ENCODE results near the gene SLC38A9.

The SLC38A9 gene

DNA sequence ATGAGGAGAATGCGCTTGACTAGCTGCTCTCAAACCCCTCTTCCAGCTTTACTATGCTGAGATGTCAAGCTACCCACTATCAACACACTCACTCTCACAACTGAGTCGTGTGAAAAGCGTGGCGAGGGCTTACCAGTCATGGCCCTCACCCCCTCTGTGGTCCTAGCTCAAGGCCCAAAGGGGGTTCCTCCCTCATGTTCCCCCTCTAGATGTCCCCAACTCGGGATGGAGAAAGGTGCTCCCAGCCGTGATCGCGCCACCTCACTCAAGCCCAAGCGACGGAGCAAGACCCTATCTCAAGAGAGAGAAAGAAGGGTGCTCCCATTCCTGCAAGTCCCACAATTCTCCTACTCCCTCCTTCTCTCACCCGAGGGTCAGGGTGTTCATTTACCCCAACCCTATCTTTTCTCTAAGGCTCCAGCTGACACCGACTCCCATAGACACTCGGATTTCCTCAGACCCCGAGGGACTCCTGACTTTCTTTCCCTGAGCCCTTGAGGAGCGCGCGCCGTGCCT is 559 bp downstream of the SLC38A9 start:
- Histone ChIP-seq H2AK5ac (ENCODE audit: low read depth, low read length) (no peak overlapping the region), H3K9ac (ENCODE audit: low read depth, low read length, poor library complexity) (peak overlapping the region; percentile 75), H4K91ac (ENCODE audit: low read depth, low read length, poor library complexity) (no peak overlapping the region), H2BK15ac (ENCODE audit: low read length) (no peak overlapping the region), H3K36me3 (replicated peaks in 1 of 2; ENCODE audit: control insufficient read depth in 2 of 2, insufficient read depth in 2 of 2, low read length in 2 of 2) (peaks cover 0 to 9% of the 10 kb centered on the region in 2 donors), H3K4me1 (ENCODE audit: control insufficient read depth in 2 of 2, insufficient read depth in 1 of 2, low read depth in 1 of 2, low read length in 2 of 2) (peaks cover 0 to 5% of the 10 kb centered on the region in 2 donors), H3K4ac (ENCODE audit: low read length) (no peak overlapping the region), H2BK120ac (ENCODE audit: low read depth, low read length) (no peak overlapping the region), H3K14ac (ENCODE audit: low read length) (no peak overlapping the region), H3K18ac (ENCODE audit: low read length) (no peak overlapping the region), H4K8ac (ENCODE audit: low read depth, low read length) (no peak overlapping the region), H2BK12ac (ENCODE audit: low read length) (no peak overlapping the region), H3K27ac (replicated peaks; ENCODE audit: low read length) (no peak overlapping the region), H3K9me3 (replicated peaks in 1 of 2; ENCODE audit: control insufficient read depth in 2 of 2, insufficient read depth in 1 of 2, low read depth in 1 of 2, low read length in 2 of 2) (no peaks in the 10 kb centered on the region), H2AFZ (ENCODE audit: low read length) (peak overlapping the region; percentile 99), H3K4me3 (ENCODE audit: low read length in 2 of 2) (peak overlapping the region; percentile 96 to 98), H2BK5ac (ENCODE audit: low read length) (no peak overlapping the region), H3K79me1 (ENCODE audit: low read depth, low read length) (no peaks in the 10 kb centered on the region), H3K27me3 (ENCODE audit: control insufficient read depth in 3 of 3, insufficient read depth in 3 of 3, low read depth in 1 of 3, low read length in 3 of 3) (peaks cover 0 to 2% (median 0%) of the 10 kb centered on the region in 3 experiments), H3K23ac (ENCODE audit: low read depth, low read length, poor library complexity) (peak overlapping the region; percentile 70), H3K4me2 (ENCODE audit: insufficient read depth, low read length, poor library complexity, severe bottlenecking) (peak overlapping the region; percentile 86)
- WGBS, 2 donors (ENCODE audit: extremely low coverage in 2 of 2, insufficient read length in 2 of 2, insufficient replicate concordance in 1 of 2): no CpG with 5 or more reads among the region's 18 CpGs
- DNase-seq (ENCODE audit: low spot score): no peak

DNA sequence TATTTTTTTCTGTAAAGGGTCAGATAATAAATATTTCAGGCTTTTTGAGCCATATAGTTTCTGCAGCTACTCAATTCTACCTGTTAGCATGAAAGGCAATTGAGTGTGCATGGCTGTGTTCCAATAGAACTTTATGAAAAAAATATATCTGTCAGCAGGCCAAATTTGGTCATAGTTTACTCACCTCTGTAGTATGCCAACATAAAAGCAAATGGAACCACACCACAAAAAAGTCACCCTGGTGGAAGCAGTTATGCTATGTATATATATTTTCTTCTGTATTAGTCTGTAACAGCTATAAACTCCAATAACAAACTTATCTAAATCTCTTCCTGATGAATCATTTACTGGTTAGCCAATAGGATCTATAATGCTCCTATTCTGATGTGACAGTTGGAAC is 3.4 kb downstream of the SLC38A9 start:
- Histone ChIP-seq H3K4me2 (ENCODE audit: insufficient read depth, low read length, poor library complexity, severe bottlenecking) (no peak overlapping the region), H3K18ac (ENCODE audit: low read length) (no peak overlapping the region), H4K91ac (ENCODE audit: low read depth, low read length, poor library complexity) (no peak overlapping the region), H3K4me3 (ENCODE audit: low read length in 2 of 2) (no peak overlapping the region), H3K9me3 (replicated peaks in 1 of 2; ENCODE audit: control insufficient read depth in 2 of 2, insufficient read depth in 1 of 2, low read depth in 1 of 2, low read length in 2 of 2) (no peaks in the 10 kb centered on the region), H2BK120ac (ENCODE audit: low read depth, low read length) (no peak overlapping the region), H2BK15ac (ENCODE audit: low read length) (no peak overlapping the region), H2AFZ (ENCODE audit: low read length) (no peak overlapping the region), H3K4me1 (ENCODE audit: control insufficient read depth in 2 of 2, insufficient read depth in 1 of 2, low read depth in 1 of 2, low read length in 2 of 2) (peaks cover 0 to 5% of the 10 kb centered on the region in 2 donors), H3K36me3 (replicated peaks in 1 of 2; ENCODE audit: control insufficient read depth in 2 of 2, insufficient read depth in 2 of 2, low read length in 2 of 2) (peaks cover 2 to 11% of the 10 kb centered on the region in 2 donors), H3K79me1 (ENCODE audit: low read depth, low read length) (no peaks in the 10 kb centered on the region), H4K8ac (ENCODE audit: low read depth, low read length) (no peak overlapping the region), H3K27ac (replicated peaks; ENCODE audit: low read length) (no peak overlapping the region), H2AK5ac (ENCODE audit: low read depth, low read length) (no peak overlapping the region), H3K14ac (ENCODE audit: low read length) (no peak overlapping the region), H3K4ac (ENCODE audit: low read length) (no peak overlapping the region), H2BK5ac (ENCODE audit: low read length) (no peak overlapping the region), H2BK12ac (ENCODE audit: low read length) (no peak overlapping the region), H3K23ac (ENCODE audit: low read depth, low read length, poor library complexity) (no peak overlapping the region), H3K27me3 (ENCODE audit: control insufficient read depth in 3 of 3, insufficient read depth in 3 of 3, low read depth in 1 of 3, low read length in 3 of 3) (no peaks in the 10 kb centered on the region), H3K9ac (ENCODE audit: low read depth, low read length, poor library complexity) (no peak overlapping the region)
- no peak for DNase-seq (ENCODE audit: low spot score)

DNA sequence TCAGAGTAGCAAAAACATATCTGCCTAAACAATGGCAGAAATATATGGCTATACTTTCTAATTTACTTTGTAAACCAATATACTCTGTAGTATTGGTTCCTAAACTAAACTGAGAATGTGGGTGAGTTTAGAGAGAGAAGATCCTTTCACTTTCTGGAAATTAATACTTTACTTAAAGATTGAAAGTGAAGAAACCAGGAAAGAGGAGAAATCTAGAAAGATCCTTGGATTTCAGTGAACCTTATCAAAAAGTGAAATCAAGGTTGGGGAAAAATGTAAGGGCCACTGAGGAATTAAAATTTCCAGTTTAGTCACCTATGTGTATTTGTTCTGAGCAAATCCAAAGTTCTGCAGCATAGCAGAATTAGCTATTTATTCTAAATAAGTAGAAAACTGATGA is 5.9 kb downstream of the SLC38A9 start:
- Histone ChIP-seq H2BK5ac (ENCODE audit: low read length) (no peak overlapping the region), H3K4ac (ENCODE audit: low read length) (no peak overlapping the region), H2BK12ac (ENCODE audit: low read length) (no peak overlapping the region), H4K91ac (ENCODE audit: low read depth, low read length, poor library complexity) (no peak overlapping the region), H3K9ac (ENCODE audit: low read depth, low read length, poor library complexity) (no peak overlapping the region), H3K4me3 (ENCODE audit: low read length in 2 of 2) (no peak overlapping the region), H2AFZ (ENCODE audit: low read length) (no peak overlapping the region), H3K4me1 (ENCODE audit: control insufficient read depth in 2 of 2, insufficient read depth in 1 of 2, low read depth in 1 of 2, low read length in 2 of 2) (peaks cover 0 to under 1% of the 10 kb centered on the region in 2 donors), H3K27ac (replicated peaks; ENCODE audit: low read length) (no peak overlapping the region), H4K8ac (ENCODE audit: low read depth, low read length) (no peak overlapping the region), H3K36me3 (replicated peaks in 1 of 2; ENCODE audit: control insufficient read depth in 2 of 2, insufficient read depth in 2 of 2, low read length in 2 of 2) (peaks cover 2 to 19% of the 10 kb centered on the region in 2 donors), H3K27me3 (ENCODE audit: control insufficient read depth in 3 of 3, insufficient read depth in 3 of 3, low read depth in 1 of 3, low read length in 3 of 3) (no peaks in the 10 kb centered on the region), H3K23ac (ENCODE audit: low read depth, low read length, poor library complexity) (no peak overlapping the region), H3K14ac (ENCODE audit: low read length) (no peak overlapping the region), H3K18ac (ENCODE audit: low read length) (no peak overlapping the region), H3K4me2 (ENCODE audit: insufficient read depth, low read length, poor library complexity, severe bottlenecking) (no peak overlapping the region), H2AK5ac (ENCODE audit: low read depth, low read length) (no peak overlapping the region), H2BK15ac (ENCODE audit: low read length) (no peak overlapping the region), H3K79me1 (ENCODE audit: low read depth, low read length) (no peaks in the 10 kb centered on the region), H3K9me3 (replicated peaks in 1 of 2; ENCODE audit: control insufficient read depth in 2 of 2, insufficient read depth in 1 of 2, low read depth in 1 of 2, low read length in 2 of 2) (no peaks in the 10 kb centered on the region), H2BK120ac (ENCODE audit: low read depth, low read length) (no peak overlapping the region)
- no peak for DNase-seq (ENCODE audit: low spot score)

DNA sequence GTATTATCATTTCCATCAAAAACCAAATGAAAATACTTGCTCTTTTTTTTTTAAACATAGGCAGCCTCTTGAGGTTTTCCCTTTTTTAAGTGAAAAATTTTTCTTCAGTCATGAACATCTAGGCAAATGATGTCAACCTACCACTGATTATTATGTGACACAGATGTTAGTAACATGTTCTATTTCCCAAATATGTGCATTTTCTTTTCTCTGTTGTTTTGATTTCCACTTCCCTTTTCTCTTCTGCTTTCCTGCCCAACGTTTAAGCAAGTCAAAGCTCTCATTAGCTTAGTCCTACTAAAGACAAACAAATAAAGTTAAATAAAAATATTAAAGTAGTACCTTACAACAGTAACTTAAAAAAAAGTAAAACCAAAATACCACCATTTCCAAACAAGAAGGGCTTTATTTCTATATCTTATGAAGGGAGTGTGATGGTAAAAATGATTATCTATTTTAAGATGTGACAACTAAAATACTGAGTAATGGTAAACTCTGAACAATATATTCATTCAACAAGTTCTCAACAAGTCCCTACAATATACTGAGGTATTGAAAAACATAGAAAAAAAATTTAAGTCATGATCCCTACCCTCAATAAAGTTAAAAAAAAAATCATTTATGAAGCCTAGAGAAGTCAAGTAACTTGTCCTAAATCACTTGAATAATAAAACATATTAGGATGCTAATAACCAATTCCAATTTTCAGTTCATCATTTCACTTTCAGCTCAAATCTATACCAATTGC is 9.4 kb downstream of the SLC38A9 start:
- no peak overlapping the region for H3K18ac ChIP-seq (ENCODE audit: low read length)
- H3K9ac ChIP-seq (ENCODE audit: low read depth, low read length, poor library complexity): no peak overlapping the region
- DNase-seq (ENCODE audit: low spot score): no peak
- H2BK120ac ChIP-seq (ENCODE audit: low read depth, low read length): no peak overlapping the region
- no peak overlapping the region for H3K4me3 ChIP-seq (ENCODE audit: low read length in 2 of 2)
- no CpG with 5 or more reads among the region's 1 CpG for WGBS, 2 donors (ENCODE audit: extremely low coverage in 2 of 2, insufficient read length in 2 of 2, insufficient replicate concordance in 1 of 2)
- H2BK12ac ChIP-seq (ENCODE audit: low read length): no peak overlapping the region
- no peak overlapping the region for H4K8ac ChIP-seq (ENCODE audit: low read depth, low read length)
- no peak overlapping the region for H3K23ac ChIP-seq (ENCODE audit: low read depth, low read length, poor library complexity)
- no peak overlapping the region for H2AK5ac ChIP-seq (ENCODE audit: low read depth, low read length)
- peaks cover 2 to 13% of the 10 kb centered on the region in 2 donors for H3K36me3 ChIP-seq (replicated peaks in 1 of 2; ENCODE audit: control insufficient read depth in 2 of 2, insufficient read depth in 2 of 2, low read length in 2 of 2)
- H3K4me2 ChIP-seq (ENCODE audit: insufficient read depth, low read length, poor library complexity, severe bottlenecking): no peak overlapping the region
- no peak overlapping the region for H2BK15ac ChIP-seq (ENCODE audit: low read length)
- H3K4ac ChIP-seq (ENCODE audit: low read length): no peak overlapping the region
- H3K9me3 ChIP-seq (replicated peaks in 1 of 2; ENCODE audit: control insufficient read depth in 2 of 2, insufficient read depth in 1 of 2, low read depth in 1 of 2, low read length in 2 of 2): peaks cover 0 to 1% of the 10 kb centered on the region in 2 donors
- no peak overlapping the region for H3K27ac ChIP-seq (replicated peaks; ENCODE audit: low read length)
- no peak overlapping the region for H2AFZ ChIP-seq (ENCODE audit: low read length)
- no peak overlapping the region for H4K91ac ChIP-seq (ENCODE audit: low read depth, low read length, poor library complexity)
- H3K4me1 ChIP-seq (ENCODE audit: control insufficient read depth in 2 of 2, insufficient read depth in 1 of 2, low read depth in 1 of 2, low read length in 2 of 2): no peaks in the 10 kb centered on the region
- H3K79me1 ChIP-seq (ENCODE audit: low read depth, low read length): no peaks in the 10 kb centered on the region
- H3K14ac ChIP-seq (ENCODE audit: low read length): no peak overlapping the region
- H3K27me3 ChIP-seq (ENCODE audit: control insufficient read depth in 3 of 3, insufficient read depth in 3 of 3, low read depth in 1 of 3, low read length in 3 of 3): no peaks in the 10 kb centered on the region
- no peak overlapping the region for H2BK5ac ChIP-seq (ENCODE audit: low read length)
